Stimulated activated CD4-positive, alpha-beta T cell treated with anti-CD3 and anti-CD28 coated beads, Interleukin-4, amount 100 ng/mL, for 1 hour (primary cell): ENCODE measurements around the gene ARID1A.
"Not testable (repeated sequence)": the region's sequence is repeated elsewhere in the genome, so short reads cannot be mapped to it uniquely, and the experiment has no call there.

Source experiments
- DNase-seq: peaks from one replicate; pipeline ENCODE4 v3.0.0-alpha.2; 2020

ARID1A gene

DNA sequence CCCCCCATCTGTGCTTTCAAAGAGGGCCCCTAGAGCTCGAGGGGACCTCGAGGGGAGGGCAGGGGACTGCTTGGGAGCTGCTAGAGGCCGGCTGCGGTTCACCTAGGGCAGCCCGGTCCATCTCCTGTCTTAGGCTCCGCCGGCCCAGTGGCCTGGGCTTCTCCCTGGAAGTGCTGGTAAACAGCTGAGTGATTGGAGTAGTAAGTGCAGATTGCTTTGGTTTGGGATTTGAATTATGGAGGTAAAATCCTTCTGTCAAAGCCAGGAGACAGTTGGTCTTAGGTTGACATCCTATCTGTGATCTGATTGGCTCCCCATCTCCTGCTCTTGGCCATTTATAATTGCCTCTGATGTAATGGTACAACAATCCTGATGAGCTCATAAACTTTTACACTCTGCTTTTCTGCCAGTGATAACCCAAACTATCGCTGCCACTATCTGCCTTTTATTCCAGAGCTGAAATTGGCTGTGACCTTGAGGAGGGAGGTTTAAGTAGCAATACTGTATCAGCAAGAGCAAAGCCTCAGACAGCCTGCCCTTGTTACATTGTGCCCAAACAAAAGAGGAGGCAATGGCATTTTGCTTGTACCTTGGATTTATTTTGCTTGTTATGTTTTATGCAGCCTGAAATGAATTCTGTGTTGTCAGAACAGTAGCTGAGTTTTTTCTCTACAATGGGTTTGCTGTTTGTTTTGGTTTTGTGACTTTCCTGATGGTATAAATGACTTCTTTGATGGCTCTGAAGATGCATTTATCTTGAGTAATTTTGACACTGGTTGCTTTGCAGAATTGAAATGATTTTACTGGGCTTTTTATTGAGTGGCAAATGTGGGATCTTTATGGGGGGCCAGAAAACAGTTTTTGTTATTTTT is 2.4 kb downstream of the ARID1A start:
- peak; percentile 19 for DNase-seq

DNA sequence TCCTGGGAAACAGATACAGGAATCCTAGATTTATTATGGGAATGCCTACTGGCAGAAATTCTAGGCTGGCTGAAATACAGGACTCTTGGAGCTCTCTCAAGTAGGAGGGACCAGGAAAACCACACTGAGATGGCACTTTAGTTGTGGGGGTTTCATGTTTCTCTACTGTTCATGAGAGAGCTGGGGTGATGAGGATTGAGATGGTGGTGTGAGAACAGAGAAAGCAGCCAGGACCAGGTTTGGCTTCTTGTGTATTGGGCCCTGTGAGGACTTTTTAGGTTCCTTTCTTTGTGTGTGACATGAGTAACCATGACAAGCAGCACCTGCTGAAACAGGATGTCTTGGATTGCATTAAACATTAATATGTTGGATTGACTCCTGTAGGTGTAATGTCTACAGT is 4.9 kb downstream of the ARID1A start:
- no peak for DNase-seq

DNA sequence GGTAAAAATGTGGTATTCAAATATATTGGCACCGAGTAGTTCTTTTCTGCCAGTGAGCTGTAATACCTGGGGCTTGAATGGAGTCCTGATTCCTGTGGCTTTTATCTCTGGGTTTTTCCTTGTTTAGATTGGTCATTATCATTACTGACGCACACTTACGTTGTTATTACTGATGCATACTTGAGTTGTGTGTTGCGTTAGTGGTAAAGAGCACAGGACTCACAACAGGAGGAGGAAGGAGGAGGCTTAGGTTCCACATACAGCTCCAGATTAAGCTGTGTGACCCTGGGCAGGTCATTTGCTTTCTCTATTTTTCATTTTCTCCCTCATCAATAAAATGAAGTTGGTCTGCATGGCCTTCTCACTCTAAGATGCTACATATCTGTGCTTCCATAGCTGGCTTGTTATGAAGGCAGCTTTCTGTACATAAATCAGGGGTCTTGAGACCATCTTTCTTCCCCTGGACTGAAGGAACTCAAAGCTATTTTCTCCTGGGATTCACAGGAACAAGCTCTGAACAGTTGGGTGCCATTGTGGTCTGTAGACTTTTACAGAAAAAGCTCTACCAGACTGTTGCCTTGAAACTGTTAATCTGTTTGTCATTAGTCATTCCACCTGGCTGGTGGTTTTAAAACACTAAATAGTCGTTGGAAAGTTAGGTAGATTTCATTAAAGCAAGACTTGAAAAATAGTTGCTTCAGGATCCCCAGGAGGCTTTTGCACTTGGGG is 5.6 kb downstream of the ARID1A start:
- DNase-seq, result no peak

DNA sequence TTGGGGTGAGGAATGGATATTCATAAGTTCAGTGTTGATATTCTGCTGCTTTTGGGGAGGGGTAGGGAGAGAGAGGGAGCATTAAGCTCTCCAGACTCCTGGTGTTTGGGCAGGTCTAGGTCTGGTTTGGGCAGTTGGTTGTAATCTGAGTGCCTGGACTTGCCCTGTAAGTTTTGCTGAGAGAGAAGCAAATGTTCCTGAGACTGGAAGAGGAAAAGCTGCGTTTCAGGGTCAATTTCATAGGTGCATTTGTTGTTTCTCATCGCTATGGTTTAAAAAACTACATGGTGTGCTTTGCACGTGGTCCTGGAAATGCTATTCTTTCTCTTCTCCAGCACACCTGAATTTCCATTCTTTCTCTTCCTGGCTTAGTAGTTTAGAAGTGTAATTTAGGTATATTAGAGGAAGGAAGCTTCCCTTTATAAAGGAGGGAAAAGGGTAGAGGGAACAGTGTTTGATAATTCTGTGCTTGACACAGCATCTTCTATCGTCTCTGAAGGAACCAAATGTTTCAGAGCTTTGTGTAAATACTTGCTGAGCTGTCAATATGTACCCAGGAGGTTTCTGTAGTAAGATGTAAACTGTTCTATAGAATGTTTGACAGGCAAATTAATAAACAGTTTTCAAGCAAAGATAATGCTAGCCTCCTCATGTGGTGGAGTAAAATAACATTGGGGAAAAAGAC is 6.3 kb downstream of the ARID1A start:
- no peak for DNase-seq

DNA sequence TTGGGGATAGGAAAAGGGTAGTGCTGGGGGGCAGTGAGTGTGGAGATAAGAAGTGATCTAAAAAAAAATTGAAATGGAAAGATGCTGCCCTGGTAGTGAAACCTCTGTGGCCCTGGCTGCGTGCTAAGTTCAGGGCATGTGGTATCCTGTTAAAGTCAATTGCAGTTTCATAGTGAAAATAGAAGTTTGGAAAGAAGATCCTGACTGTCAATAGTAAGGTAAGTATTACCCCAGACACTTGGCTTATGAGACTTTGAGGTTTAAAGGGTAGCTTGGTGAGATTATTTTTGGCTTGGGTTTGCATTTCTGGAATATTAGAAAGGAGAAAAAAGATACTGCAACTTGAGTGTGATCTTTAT is 6.8 kb downstream of the ARID1A start:
- DNase-seq, result peak; percentile 36

DNA sequence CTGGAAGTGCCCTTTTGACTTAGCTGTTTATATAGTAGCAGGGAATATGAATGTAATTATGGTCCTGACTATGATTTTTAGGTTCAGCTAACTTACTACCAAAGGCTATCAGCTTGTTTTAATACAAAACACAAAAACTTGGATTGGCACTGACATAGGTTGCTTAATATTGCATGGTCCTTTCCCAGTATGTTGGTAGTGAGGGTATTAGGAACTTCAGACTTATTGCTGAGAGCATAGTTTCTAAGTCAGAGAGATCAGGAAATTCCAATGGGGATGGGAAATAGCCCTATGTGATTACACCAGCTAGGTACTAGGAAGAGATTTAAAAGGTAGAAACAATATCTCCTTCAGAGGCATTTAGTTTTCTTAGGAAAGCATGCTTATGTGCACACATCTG is 7.7 kb downstream of the ARID1A start:
- DNase-seq, result no peak

DNA sequence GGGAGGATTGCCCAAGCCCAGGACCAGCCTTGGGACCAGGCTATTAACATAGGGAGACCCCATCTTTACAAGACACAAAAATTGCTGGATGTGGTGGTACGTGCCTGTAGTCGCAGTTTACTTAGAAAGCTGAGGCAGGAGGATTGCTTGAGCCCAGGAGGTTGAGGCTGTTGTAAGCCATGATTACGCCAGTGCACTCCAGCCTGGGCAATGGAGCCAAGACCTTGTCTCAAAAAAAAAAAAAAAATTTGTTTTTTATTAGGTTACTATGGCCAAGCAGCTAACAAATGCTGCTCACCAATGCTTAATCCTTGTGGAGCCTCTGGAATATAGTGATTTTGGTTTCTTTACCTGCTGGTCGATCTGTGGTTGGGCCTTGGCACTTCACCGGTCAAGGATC is 8.8 kb downstream of the ARID1A start:
- DNase-seq, result no peak

DNA sequence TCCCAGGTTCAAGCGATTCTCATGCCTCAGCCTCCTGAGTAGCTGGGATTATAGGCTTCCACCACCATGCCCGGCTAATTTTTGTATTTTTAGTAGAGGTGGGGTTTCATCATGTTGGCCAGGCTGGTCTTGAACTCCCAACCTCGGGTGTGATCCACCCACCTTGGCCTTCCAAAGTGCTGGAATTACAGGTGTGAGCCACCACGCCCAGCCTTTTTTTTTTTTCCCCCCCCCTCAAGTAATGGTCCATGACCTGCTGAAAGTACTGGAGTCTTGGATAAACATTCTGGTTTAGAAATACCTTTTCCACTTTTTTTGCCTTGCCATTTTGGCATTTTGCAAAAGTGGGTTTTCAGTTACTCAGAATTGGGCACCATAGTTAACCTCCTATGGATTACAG is 9.4 kb downstream of the ARID1A start:
- DNase-seq, result not testable (repeated sequence)

DNA sequence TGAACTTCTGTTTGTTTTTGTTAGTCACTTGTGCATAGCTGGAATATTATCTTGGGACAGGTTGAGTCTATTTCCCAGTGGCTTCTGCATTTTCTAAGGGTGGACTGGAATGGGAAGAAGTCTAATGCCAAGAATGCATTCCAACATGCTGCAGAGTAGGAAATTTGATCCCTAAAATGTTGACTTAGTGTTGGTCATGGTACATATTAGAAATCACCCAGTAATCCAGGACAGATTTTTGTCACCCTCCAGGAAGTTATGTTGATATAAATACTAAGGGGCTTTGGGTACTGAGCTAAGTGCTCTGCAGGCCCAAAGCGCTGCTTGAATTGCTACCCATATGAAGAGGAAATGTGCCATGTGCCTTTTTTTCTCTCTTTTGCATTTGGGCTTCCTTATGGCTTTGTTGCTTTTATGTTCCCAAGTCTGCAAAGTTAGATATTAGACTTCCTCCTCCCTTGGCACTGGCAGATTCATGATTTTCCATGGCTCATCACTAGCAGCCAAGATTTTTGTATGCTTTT is 10.0 kb downstream of the ARID1A start:
- DNase-seq, result no peak

DNA sequence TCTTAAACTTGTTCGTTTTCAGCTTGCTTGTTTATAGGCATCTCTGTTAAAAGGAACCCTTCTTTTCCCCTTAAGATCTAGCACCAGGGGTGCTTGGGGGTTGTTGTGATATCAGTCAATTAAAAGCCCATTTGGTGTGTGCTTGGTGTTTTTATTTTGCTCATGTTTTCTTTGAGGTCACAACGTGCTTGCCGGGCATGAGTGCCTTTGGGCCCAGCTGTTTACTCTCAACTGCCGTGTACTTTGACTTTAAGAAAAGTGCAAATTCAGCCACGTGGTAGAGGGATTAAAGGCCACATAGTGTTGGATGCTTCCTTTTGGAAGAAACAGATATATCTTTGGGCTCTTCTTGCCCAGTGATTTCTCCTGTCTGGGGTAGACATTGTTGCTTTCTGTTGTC is 10.5 kb downstream of the ARID1A start:
- DNase-seq, result no peak

DNA sequence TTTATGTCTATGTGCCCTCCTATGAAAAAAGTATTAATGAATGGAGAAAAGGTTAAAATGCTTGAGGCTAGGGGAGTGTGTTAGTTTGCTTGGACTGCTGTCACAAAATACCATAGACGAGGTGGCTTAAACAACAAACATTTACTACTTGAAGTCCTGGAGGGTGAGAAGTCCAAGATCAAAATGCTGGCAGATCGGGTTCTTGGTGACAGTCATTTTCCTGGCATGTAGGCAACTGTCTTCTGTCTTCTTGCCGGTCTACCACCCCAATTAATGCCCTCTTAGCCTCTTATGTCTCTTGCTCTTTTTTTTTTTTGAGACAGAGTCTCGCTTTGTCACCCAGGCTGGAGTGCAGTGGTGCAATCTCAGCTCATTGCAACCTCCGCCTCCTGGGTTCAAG is 15.0 kb downstream of the ARID1A start:
- no peak for DNase-seq

DNA sequence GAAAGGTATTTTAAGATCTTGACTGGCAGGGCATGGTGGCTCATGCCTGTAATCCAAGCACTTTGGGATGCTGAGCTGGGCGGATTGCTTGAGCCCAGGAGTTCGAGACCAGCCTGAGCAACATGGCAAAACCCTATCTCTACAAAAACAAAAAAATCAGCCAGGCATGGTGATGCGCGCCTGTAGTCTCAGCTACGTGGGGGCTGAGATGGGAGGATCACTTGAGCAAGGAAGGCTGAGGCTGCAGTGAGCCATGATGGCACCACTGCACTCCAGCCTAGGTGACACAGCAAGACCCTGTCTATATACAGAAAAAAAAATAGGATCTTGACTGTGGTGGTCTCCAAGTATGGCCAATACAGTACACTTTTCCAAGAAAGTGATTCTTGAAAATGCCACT is 16.0 kb downstream of the ARID1A start:
- DNase-seq, result no peak

DNA sequence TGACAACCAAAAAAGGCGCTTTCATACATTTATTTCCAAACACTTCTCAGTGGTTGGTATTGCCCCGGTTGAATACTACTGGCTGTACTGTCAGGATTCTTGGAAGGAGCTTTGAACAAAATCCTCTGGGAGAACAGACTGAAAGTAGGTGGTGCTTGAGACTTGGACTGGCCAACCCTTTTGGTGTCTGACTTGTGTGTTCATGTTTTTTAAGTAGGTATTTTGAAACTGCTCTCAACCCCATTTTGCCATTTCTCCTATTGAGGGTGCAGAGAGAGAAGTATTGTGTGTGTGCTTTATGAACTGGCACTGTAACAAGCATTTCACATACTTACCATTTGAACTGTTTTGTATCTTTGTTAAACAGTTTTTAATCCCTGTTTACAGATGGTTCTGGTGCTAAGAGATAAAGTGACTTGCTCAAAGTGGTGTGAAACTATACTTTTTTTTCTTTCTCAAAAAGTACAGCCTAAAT is 21.2 kb downstream of the ARID1A start:
- DNase-seq, result no peak

DNA sequence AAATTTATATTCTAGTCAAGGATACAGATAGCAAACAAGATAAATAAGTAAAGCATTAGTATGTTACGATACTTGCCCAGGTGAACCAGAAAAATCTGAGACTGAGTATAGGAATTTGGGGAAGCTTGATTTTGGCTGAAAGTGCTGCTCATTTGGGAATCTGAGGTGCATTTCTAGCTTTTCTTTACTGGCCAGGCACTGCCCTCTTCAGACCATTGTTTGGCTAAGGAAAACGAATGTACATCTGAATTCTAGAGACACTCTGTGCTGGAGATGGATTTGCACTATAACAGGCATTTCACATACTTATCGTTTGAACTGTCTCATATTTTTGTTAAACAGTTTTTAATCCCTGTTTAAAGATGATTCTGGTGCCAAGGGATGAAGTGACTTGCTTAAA is 23.4 kb downstream of the ARID1A start:
- no peak for DNase-seq

DNA sequence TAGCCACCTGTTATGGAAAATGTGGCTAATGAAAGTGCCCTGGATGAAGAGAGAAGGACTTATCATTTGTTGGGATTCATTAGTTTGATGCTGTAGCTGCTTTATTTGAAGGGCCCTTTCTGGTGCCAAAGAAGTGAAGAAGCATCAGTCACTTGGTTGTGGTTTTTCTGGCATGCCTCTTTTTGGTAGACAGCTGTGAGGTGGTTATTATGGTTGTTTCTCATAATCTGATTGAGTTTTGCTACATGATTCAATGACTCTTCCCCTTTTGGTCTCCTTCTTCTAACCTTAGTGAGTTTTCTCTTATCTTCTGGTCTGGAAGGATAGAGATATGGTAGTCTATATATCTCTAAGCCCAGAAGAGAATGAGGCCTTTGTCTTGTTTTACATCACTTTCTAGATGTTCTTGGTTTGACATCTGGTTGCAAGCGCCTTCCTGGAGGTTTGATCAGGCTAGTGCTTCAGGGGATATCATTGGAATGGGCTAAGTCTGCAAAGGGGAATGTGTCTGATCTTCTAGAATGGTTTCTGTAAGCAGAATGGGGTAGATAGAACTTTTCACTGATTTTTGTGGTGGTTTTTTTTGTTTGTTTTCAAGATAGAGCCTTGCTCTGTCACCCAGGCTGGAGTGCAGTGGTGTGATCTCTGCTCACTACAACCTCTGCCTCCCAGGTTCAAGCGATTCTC is 26.0 kb downstream of the ARID1A start:
- DNase-seq, result no peak

DNA sequence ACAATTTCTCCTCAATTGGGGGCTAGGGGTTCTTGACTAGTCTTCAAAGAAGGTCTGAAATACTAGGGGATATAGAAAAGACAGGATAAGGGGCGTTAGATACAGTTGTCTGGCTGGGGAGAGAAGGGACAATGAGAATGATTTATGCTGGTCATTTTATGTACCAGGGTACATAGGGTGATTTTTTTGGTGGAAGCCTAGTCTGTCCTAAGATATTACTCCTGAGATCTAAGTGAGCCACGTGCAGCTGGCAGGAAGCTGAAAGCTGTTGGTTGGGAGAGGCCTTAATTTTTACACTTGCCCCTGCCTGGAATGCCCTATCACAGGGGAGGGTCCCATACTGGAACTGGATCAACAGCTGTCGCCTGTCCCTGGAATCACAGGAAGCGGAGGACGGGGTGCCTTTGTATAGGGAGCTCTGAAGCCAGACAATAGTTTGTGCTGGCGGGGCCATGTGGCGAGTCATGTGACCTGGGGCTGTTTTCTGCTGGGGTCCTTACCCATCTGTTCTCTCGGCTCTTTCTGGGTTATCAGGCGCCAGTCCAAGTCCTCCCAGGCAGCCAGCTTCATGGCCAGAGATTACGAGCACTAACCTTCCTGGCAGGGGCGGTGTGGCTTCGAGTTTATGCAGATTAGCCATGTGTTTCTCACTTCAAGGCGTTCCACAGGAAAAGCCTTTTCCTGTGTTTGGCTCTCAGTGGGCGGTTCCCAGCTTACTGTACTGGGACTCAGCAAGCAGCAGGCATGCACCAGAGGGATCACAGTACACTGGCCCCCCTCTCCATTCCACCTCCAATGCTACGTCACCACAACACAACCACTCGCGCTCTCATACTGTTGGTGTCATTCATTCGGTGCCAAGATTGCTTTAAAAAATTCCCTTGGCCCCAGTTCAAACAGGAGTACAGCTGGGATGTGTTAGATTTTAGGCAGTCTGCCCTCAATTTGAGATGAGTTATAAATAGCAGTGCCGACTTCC is 27.5 kb downstream of the ARID1A start:
- DNase-seq, result peak; percentile 24

DNA sequence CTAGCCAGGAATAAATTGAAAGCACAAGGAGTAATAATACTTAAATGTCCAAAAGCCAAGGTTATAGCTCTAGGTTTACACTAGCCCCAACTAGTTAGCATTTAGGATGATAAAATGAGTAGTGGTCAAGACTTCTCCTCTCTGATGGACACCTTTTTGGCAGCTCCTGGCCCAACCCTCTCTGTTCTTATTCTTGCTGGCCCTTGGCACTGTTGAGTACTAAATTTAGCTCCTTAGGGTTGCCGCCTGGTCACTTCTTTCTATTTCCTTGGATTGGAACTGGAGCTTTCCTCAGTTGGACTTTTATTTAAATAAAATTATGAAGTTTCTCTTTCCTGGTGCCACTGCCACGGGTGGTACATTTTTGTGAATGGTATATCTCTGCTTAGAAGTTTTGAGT is 28.3 kb downstream of the ARID1A start:
- DNase-seq, result no peak

DNA sequence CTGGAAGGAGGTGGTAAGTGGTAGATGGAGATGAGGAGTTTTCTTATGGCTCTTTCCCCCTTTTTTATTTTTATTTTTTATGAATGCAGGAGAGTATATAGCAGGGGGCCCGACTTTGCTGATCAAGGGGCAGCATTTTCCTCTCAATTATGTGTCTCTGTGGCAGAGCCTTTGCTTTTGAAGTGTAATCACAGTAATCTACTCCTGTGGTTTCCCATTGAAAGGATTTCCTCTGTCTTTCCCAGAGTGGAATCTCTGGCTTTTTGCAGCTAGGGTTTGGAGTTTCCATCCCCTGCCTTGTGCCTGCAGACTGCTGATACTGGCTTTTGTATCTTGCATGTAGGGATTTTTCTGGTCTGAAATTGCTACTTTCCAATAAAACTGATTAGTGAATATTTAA is 29.1 kb downstream of the ARID1A start:
- DNase-seq, result no peak

DNA sequence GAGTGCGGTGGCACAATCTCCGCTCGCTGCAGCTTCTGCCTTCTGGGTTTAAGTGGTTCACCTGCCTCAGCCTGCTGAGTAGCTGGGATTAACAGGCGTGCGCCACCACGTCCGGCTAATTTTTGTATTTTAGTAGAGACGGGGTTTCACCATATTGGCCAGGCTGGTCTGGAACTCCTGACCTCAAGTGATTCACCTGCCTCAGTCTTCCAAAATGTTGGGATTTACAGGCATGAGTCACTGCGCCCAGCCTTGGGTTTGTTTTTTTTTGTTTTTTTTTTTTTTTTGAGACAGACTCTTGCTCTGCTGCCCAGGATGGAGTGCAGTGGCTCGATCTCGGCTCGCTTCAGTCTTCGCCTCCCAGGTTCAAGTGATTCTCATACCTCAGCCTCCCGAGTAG is 30.1 kb downstream of the ARID1A start:
- DNase-seq, result not testable (repeated sequence)

DNA sequence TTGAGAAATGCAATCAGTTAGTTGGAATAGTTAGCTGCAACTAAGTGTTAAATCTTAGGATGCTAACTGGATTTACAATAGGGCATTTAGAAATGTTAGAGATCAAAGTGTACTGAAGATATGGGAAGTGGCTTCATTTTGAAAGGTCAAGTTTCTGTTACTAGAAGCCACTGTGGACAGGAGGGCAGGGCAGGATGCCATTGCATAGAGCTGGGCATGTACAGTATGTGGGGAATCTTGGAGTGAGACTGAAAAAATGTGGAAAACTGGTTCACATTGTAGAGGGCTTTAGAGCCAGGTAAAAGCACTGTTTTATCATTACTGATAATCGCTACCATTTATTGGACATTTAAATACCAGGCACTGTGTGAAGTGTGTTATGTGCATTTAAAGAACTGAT is 31.0 kb downstream of the ARID1A start:
- no peak for DNase-seq

DNA sequence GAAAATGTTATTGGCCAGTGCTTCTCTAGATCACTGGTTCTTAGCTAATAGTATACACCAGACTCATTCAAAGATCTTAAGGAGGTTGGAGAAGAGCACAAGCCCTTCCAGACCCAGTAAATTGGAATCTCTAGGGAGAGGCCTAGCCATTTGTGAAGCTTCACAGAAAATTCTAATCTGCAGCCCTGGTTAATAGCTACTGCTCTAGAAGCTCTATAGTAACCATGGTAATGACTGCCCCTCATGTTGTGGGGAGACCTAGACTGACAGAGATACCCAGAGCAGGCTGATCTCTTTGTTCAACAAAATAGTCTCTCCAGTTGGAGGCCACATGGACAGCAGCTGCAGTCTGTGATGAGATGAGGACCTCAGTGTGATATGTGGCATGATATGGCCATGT is 31.7 kb downstream of the ARID1A start:
- no peak for DNase-seq

DNA sequence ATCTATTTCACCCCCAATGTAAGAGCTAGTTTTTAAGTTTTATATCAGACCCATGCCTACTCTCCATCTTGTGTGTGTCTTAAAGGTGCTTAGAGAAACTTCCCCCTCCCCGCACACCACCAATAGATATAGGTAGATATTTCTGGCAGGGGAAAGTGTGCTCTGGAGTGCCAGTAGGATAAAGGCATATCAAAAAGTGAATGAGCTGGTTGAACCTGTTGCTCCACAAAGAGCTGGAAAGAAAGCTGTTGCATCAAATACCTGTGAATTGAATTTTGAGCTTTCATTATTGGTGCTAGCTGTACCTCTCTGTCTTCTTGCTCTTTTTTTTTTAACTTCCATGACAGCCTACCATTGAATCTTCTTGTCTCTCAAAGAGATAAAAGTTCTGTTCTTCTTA is 32.8 kb downstream of the ARID1A start:
- no peak for DNase-seq
